DMS53 treated with DMSO at 0.1 percent for 48 hours (cell line): ENCODE results near the gene RAB3GAP1.

Experiments
- DNase-seq: peaks from one replicate; lab custom pipeline; 2025; ENCODE audit not compliant: unreplicated experiment; lab: John Stamatoyannopoulos, UW

The RAB3GAP1 gene

GRCh38 chr2:135208016-135208415, 155.9 kb downstream of the RAB3GAP1 start:
- DNase-seq, result no peak

- no peak for DNase-seq
These were observed 160.7 kb downstream of the RAB3GAP1 start for GRCh38 chr2:135212757-135213156.

- DNase-seq, result no peak
These were observed 166.3 kb downstream of the RAB3GAP1 start for GRCh38 chr2:135218426-135218825.

- no peak for DNase-seq
These were observed 167.1 kb downstream of the RAB3GAP1 start for GRCh38 chr2:135219226-135219625.
